Measurements from ENCODE around the gene DDX27. TPM values are rescaled to one million over a fixed set of nuclear protein-coding genes. Genes with fewer than 3 reads are reported as not detected.

Gene DDX27
- total and polyA plus RNA-seq, 2 of the 8 experiments (the other 6 are each of a cell fraction or from before 2014, with no cell fraction given), result 42.7 to 51.0 TPM

GRCh38 chr20:49278036-49278817, 59.0 kb downstream of the DDX27 start, which contains the start of gene ZNFX1 (continued):
- TF ChIP-seq CHD7 (IDR thresholded peaks at IDR 0.05; ENCODE audit: insufficient replicate concordance, low read length) (no peak), BACH1 (IDR thresholded peaks at IDR 0.05; ENCODE audit: low read length) (no peak), GABPA (IDR thresholded peaks at IDR 0.05; ENCODE audit: borderline replicate concordance, insufficient read depth, low read length) (no peak), BRCA1 (IDR thresholded peaks at IDR 0.05; ENCODE audit: low read depth, low read length) (no peak), TAF7 (optimal IDR thresholded peaks at IDR 0.05; ENCODE audit: borderline replicate concordance, low read depth, low read length) (peak; percentile 93), RBBP5 (IDR thresholded peaks at IDR 0.05; ENCODE audit: borderline replicate concordance, low read depth, low read length) (peak; percentile 88; the same call in 1 of the 2 replicates), RNF2 (IDR thresholded peaks at IDR 0.05; ENCODE audit: borderline replicate concordance, low read depth, low read length, missing control alignments, poor library complexity, severe bottlenecking) (no peak), TEAD4 (IDR thresholded peaks at IDR 0.05; ENCODE audit: low read depth, low read length) (no peak; the same call in 1 of the 2 replicates), CTBP2 (IDR thresholded peaks at IDR 0.05; ENCODE audit: borderline replicate concordance, insufficient read depth, insufficient read length, low read length) (no peak)

All from H1 (cell line).